Activated CD4-positive, alpha-beta memory T cell treated with anti-CD3 and anti-CD28 coated beads, Interleukin-2, amount 10 ng/mL, durations not matched to agents 7 days and 5 days (primary cell): ENCODE results near the gene ATPAF2. TPM values are rescaled to one million over a fixed set of nuclear protein-coding genes. Genes with fewer than 3 reads are reported as not detected.
A peak's percentile ranks its signal among the peaks of the same experiment; 100 is the strongest.

ENCODE experiments used
- CTCF ChIA-PET: fragments of 350-600 bp; sonication (Branson Sonifier 250); formaldehyde crosslinking; loops from one replicate; lab custom pipeline; 2021; ENCODE audit warnings: antibody characterized with exemption, inconsistent platforms; lab: Charles Lee
- POLR2A ChIA-PET: fragments of 350-600 bp; sonication (Branson Sonifier 250); formaldehyde crosslinking; loops from one replicate; lab custom pipeline; 2021; ENCODE audit warnings: antibody characterized with exemption; lab: Charles Lee
- DNase-seq: peaks from one replicate; pipeline ENCODE4 v3.0.0-alpha.2; 2020
- H3K27ac Mint-ChIP-seq: one replicate; pipeline ENCODE4 v1.8.0; 2021; ENCODE audit warnings: mild to moderate bottlenecking, mixed read lengths
- H3K27me3 Mint-ChIP-seq: one replicate; pipeline ENCODE4 v1.8.0; 2021; ENCODE audit warnings: mixed read lengths
- H3K36me3 Mint-ChIP-seq: one replicate; pipeline ENCODE4 v1.8.0; 2021; ENCODE audit warnings: low read depth, mixed read lengths
- H3K4me1 Mint-ChIP-seq: one replicate; pipeline ENCODE4 v1.8.0; 2021; ENCODE audit warnings: mixed read lengths
- H3K4me3 Mint-ChIP-seq: one replicate; pipeline ENCODE4 v1.8.0; 2021; ENCODE audit warnings: mild to moderate bottlenecking, mixed read lengths
- H3K9me3 Mint-ChIP-seq: one replicate; pipeline ENCODE4 v1.8.0; 2021; ENCODE audit warnings: mixed read lengths
- total RNA-seq, 2 experiments: library from RNA; stranded (reverse); gene quantifications; one replicate each; pipeline ENCODE4 v1.2.3, GENCODE V29; 2021

ATPAF2 gene
- total RNA-seq, 2 experiments from 2014 or later = 22.1 to 22.3 TPM

GRCh38 chr17:18035704-18036103 lies 3.3 kb downstream of the ATPAF2 start:
- peaks cover 10% of the 10 kb centered on the region for H3K36me3 Mint-ChIP-seq
- POLR2A ChIA-PET = interaction anchor here (0.7 to 1.4 kb wide), 2 partner anchors 136 to 199 kb away, joined by 3 read pairs; partner anchors contain the start of gene SREBF1
- no peaks in the 10 kb centered on the region for H3K9me3 Mint-ChIP-seq
- DNase-seq = no peak
- no peak overlapping the region for H3K4me3 Mint-ChIP-seq
- CTCF ChIA-PET = interaction anchor here (0.8 to 4.3 kb wide), 5 partner anchors 10 to 186 kb away, joined by 3 to 39 read pairs (median 3); no protein-coding TSS in a partner anchor
- no peak overlapping the region for H3K27ac Mint-ChIP-seq
- H3K27me3 Mint-ChIP-seq = no peaks in the 10 kb centered on the region
- H3K4me1 Mint-ChIP-seq = peaks cover 54% of the 10 kb centered on the region

GRCh38 chr17:18033442-18034099 lies 5.4 kb downstream of the ATPAF2 start:
- POLR2A ChIA-PET = interaction anchor here (1.1 to 1.7 kb wide), 3 partner anchors 9 to 341 kb away, joined by 4 to 5 read pairs (median 4); no protein-coding TSS in a partner anchor
- DNase-seq = peak; percentile 64
- peaks cover 43% of the 10 kb centered on the region for H3K4me1 Mint-ChIP-seq
- no peak overlapping the region for H3K4me3 Mint-ChIP-seq
- H3K27me3 Mint-ChIP-seq = no peaks in the 10 kb centered on the region
- no peaks in the 10 kb centered on the region for H3K9me3 Mint-ChIP-seq
- H3K27ac Mint-ChIP-seq = no peak overlapping the region
- no peaks in the 10 kb centered on the region for H3K36me3 Mint-ChIP-seq
- CTCF ChIA-PET = interaction anchor here (0.6 to 4.3 kb wide), 36 partner anchors 8 to 537 kb away, joined by 3 to 39 read pairs (median 4); partner anchors contain the start of genes DRC3 and TOM1L2

- POLR2A ChIA-PET = no interaction called here
- no peaks in the 10 kb centered on the region for H3K27me3 Mint-ChIP-seq
- no peak for DNase-seq
- H3K4me1 Mint-ChIP-seq = peaks cover 31% of the 10 kb centered on the region
- peaks cover 3% of the 10 kb centered on the region for H3K36me3 Mint-ChIP-seq
- CTCF ChIA-PET = interaction anchor here (0.7 to 4.3 kb wide), 2 partner anchors 25 to 141 kb away, joined by 3 to 39 read pairs; no protein-coding TSS in a partner anchor
- no peaks in the 10 kb centered on the region for H3K9me3 Mint-ChIP-seq
- no peak overlapping the region for H3K27ac Mint-ChIP-seq
- no peak overlapping the region for H3K4me3 Mint-ChIP-seq
Observed at GRCh38 chr17:18031955-18032354, 7.0 kb downstream of the ATPAF2 start.

GRCh38 chr17:18028952-18029540 lies 9.9 kb downstream of the ATPAF2 start:
- Mint-ChIP-seq H3K27ac (no peak overlapping the region), H3K4me3 (no peak overlapping the region), H3K36me3 (peaks cover 5% of the 10 kb centered on the region), H3K4me1 (peaks cover 42% of the 10 kb centered on the region), H3K9me3 (no peaks in the 10 kb centered on the region), H3K27me3 (no peaks in the 10 kb centered on the region)
- CTCF ChIA-PET = interaction anchor here (0.6 to 1.7 kb wide), 4 partner anchors 26 to 532 kb away, joined by 3 to 7 read pairs (median 4); no protein-coding TSS in a partner anchor
- POLR2A ChIA-PET = interaction anchor here (1.5 kb wide), 1 partner anchor 10 kb away, joined by 3 read pairs; the partner anchor contains the start of gene ATPAF2
- DNase-seq = no peak

- Mint-ChIP-seq H3K9me3 (no peaks in the 10 kb centered on the region), H3K4me3 (no peak overlapping the region), H3K27me3 (no peaks in the 10 kb centered on the region), H3K27ac (no peak overlapping the region), H3K36me3 (peaks cover 5% of the 10 kb centered on the region), H3K4me1 (peaks cover 37% of the 10 kb centered on the region)
- POLR2A ChIA-PET = interaction anchor here (1.4 kb wide), 1 partner anchor 10 kb away, joined by 3 read pairs; the partner anchor contains the start of gene ATPAF2
- no peak for DNase-seq
- CTCF ChIA-PET = interaction anchor here (0.6 to 1.4 kb wide), 4 partner anchors 26 to 159 kb away, joined by 3 to 7 read pairs (median 4); no protein-coding TSS in a partner anchor
Observed at GRCh38 chr17:18028114-18028951, 10.6 kb downstream of the ATPAF2 start.

GRCh38 chr17:18027280-18027679 lies 11.7 kb downstream of the ATPAF2 start:
- Mint-ChIP-seq H3K9me3 (no peaks in the 10 kb centered on the region), H3K4me1 (peaks cover 27% of the 10 kb centered on the region), H3K27ac (no peak overlapping the region), H3K4me3 (no peak overlapping the region), H3K36me3 (peaks cover 5% of the 10 kb centered on the region), H3K27me3 (no peaks in the 10 kb centered on the region)
- POLR2A ChIA-PET = interaction anchor here (1.4 kb wide), 1 partner anchor 11 kb away, joined by 3 read pairs; the partner anchor contains the start of gene ATPAF2
- DNase-seq = no peak
- CTCF ChIA-PET = no interaction called here

- Mint-ChIP-seq H3K4me1 (peaks cover 21% of the 10 kb centered on the region), H3K36me3 (peaks cover 5% of the 10 kb centered on the region), H3K9me3 (no peaks in the 10 kb centered on the region), H3K27ac (peak overlapping the region; percentile 65), H3K4me3 (no peak overlapping the region), H3K27me3 (no peaks in the 10 kb centered on the region)
- no peak for DNase-seq
- POLR2A ChIA-PET = no interaction called here
- CTCF ChIA-PET = interaction anchor here (0.7 to 2.6 kb wide), 5 partner anchors 7 to 156 kb away, joined by 3 to 9 read pairs (median 3); no protein-coding TSS in a partner anchor
Observed at GRCh38 chr17:18025945-18026776, 12.8 kb downstream of the ATPAF2 start.

GRCh38 chr17:18025241-18025944 lies 13.6 kb downstream of the ATPAF2 start:
- Mint-ChIP-seq H3K9me3 (no peaks in the 10 kb centered on the region), H3K27me3 (no peaks in the 10 kb centered on the region), H3K36me3 (peaks cover 5% of the 10 kb centered on the region), H3K4me1 (peaks cover 21% of the 10 kb centered on the region), H3K4me3 (no peak overlapping the region), H3K27ac (peak overlapping the region; percentile 65)
- peak; percentile 68 for DNase-seq
- ChIA-PET POLR2A (interaction anchor here (2.1 kb wide), 1 partner anchor 52 kb away, joined by 4 read pairs; the partner anchor contains the start of genes DRC3 and TOM1L2), CTCF (interaction anchor here (0.7 to 2.6 kb wide), 6 partner anchors 8 to 155 kb away, joined by 3 to 9 read pairs (median 3); no protein-coding TSS in a partner anchor)

- no peak for DNase-seq
- no peak overlapping the region for H3K27ac Mint-ChIP-seq
- H3K4me3 Mint-ChIP-seq = no peak overlapping the region
- POLR2A ChIA-PET = no interaction called here
- no peaks in the 10 kb centered on the region for H3K9me3 Mint-ChIP-seq
- peaks cover 15% of the 10 kb centered on the region for H3K4me1 Mint-ChIP-seq
- peaks cover 5% of the 10 kb centered on the region for H3K36me3 Mint-ChIP-seq
- CTCF ChIA-PET = no interaction called here
- no peaks in the 10 kb centered on the region for H3K27me3 Mint-ChIP-seq
Observed at GRCh38 chr17:18021372-18021771, 17.6 kb downstream of the ATPAF2 start.

- H3K27ac Mint-ChIP-seq = no peak overlapping the region
- ChIA-PET POLR2A (no interaction called here), CTCF (no interaction called here)
- peaks cover 5% of the 10 kb centered on the region for H3K36me3 Mint-ChIP-seq
- H3K27me3 Mint-ChIP-seq = no peaks in the 10 kb centered on the region
- H3K4me3 Mint-ChIP-seq = no peak overlapping the region
- H3K9me3 Mint-ChIP-seq = no peaks in the 10 kb centered on the region
- H3K4me1 Mint-ChIP-seq = peaks cover 11% of the 10 kb centered on the region
- no peak for DNase-seq
Observed at GRCh38 chr17:18020971-18021370, 18.0 kb downstream of the ATPAF2 start.

GRCh38 chr17:18019838-18020154 lies 19.2 kb downstream of the ATPAF2 start:
- Mint-ChIP-seq H3K4me3 (no peak overlapping the region), H3K27me3 (no peaks in the 10 kb centered on the region), H3K36me3 (peaks cover 2% of the 10 kb centered on the region), H3K9me3 (no peaks in the 10 kb centered on the region), H3K4me1 (no peaks in the 10 kb centered on the region), H3K27ac (no peak overlapping the region)
- ChIA-PET CTCF (no interaction called here), POLR2A (no interaction called here)
- no peak for DNase-seq
